ENCODE results near the gene GDPD5.

Gene GDPD5

GRCh38 chr11:75440960-75441803 lies 84.6 kb downstream of the GDPD5 start:
- DNase-seq: no peak

- no peak for DNase-seq
These were observed 86.1 kb downstream of the GDPD5 start for GRCh38 chr11:75439495-75440120.

- no peak for DNase-seq
These were observed 86.7 kb downstream of the GDPD5 start for GRCh38 chr11:75439026-75439425.

GRCh38 chr11:75437966-75438659 lies 87.6 kb downstream of the GDPD5 start:
- DNase-seq: no peak

GRCh38 chr11:75436806-75437205 lies 88.9 kb downstream of the GDPD5 start:
- no peak for DNase-seq

- no peak for DNase-seq
These were observed 90.2 kb downstream of the GDPD5 start for GRCh38 chr11:75435571-75435925.

GRCh38 chr11:75434886-75435570 lies 90.7 kb downstream of the GDPD5 start:
- no peak for DNase-seq

- DNase-seq: no peak
These were observed 91.7 kb downstream of the GDPD5 start for GRCh38 chr11:75434051-75434450.

GRCh38 chr11:75433443-75433842 lies 92.3 kb downstream of the GDPD5 start:
- no peak for DNase-seq

GRCh38 chr11:75432911-75433321 lies 92.8 kb downstream of the GDPD5 start, which contains the start of gene KLHL35:
Gene KLHL35, minus strand, starts transcription at chr11:75433203. Its CDS starts 2,574 bp downstream, at chr11:75430629.
- DNase-seq: no peak

- DNase-seq: no peak
These were observed 93.9 kb downstream of the GDPD5 start for GRCh38 chr11:75431533-75432525.

GRCh38 chr11:75430714-75431532 lies 94.8 kb downstream of the GDPD5 start:
- no peak for DNase-seq

GRCh38 chr11:75429902-75430713 lies 95.6 kb downstream of the GDPD5 start:
- no peak for DNase-seq

GRCh38 chr11:75429641-75429901 lies 96.2 kb downstream of the GDPD5 start:
- DNase-seq: no peak

- DNase-seq: no peak
These were observed 96.6 kb downstream of the GDPD5 start for GRCh38 chr11:75428989-75429640.

GRCh38 chr11:75428281-75428724 lies 97.4 kb downstream of the GDPD5 start:
- no peak for DNase-seq

GRCh38 chr11:75427181-75427580 lies 98.6 kb downstream of the GDPD5 start:
- DNase-seq: no peak

GRCh38 chr11:75426720-75427086 lies 99.0 kb downstream of the GDPD5 start:
- DNase-seq: no peak

GRCh38 chr11:75425422-75425821 lies 100.3 kb downstream of the GDPD5 start:
- DNase-seq: no peak

- no peak for DNase-seq
These were observed 101.3 kb downstream of the GDPD5 start for GRCh38 chr11:75424396-75424795.

Data from NCI-H1694 treated with DMSO at 0.1 percent for 48 hours (cell line).